OCI-LY3 (cell line): ENCODE measurements around the gene TNFSF12.

ENCODE experiments used
- EZH2phosphoT487 ChIP-seq: fragments of 200-600 bp; shearing (Covaris generic); IDR thresholded peaks from 2 replicates; pipeline ENCODE4 v1.6.1; 2018; ENCODE audit warnings: antibody characterized with exemption, mixed run types, low read depth
- TF ChIP-seq, protein P1 (sequence below): fragments of 200-600, 300-600 bp; sonication (generic); IDR thresholded peaks from 2 replicates; pipeline ENCODE4 v1.5.1; 2014; ENCODE audit warnings: antibody characterized with exemption, low read length, low read depth

DNA sequence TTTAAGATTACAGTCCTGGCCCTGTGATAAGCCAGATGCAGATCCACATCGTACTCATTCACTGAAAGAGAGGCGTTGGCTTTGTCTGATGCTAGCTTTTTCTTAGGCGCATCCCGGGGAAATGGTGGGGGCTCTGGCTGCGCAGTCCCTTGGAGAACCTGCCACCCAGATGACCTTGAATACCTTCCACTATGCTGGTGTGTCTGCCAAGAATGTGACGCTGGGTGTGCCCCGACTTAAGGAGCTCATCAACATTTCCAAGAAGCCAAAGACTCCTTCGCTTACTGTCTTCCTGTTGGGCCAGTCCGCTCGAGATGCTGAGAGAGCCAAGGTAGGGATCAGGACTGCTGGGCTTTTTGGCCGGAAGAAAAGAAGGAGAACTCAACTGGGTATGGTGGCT, 40.7 kb upstream of the TNFSF12 start:
- TF ChIP-seq, protein P1, sequence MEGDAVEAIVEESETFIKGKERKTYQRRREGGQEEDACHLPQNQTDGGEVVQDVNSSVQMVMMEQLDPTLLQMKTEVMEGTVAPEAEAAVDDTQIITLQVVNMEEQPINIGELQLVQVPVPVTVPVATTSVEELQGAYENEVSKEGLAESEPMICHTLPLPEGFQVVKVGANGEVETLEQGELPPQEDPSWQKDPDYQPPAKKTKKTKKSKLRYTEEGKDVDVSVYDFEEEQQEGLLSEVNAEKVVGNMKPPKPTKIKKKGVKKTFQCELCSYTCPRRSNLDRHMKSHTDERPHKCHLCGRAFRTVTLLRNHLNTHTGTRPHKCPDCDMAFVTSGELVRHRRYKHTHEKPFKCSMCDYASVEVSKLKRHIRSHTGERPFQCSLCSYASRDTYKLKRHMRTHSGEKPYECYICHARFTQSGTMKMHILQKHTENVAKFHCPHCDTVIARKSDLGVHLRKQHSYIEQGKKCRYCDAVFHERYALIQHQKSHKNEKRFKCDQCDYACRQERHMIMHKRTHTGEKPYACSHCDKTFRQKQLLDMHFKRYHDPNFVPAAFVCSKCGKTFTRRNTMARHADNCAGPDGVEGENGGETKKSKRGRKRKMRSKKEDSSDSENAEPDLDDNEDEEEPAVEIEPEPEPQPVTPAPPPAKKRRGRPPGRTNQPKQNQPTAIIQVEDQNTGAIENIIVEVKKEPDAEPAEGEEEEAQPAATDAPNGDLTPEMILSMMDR, result no peak
- TF ChIP-seq EZH2phosphoT487, result no peak
